ENCODE measurements around the gene PTPRN2.
"Not testable (repeated sequence)": the region's sequence is repeated elsewhere in the genome, so short reads cannot be mapped to it uniquely, and the experiment has no call there.

Gene PTPRN2

GRCh38 chr7:158587162-158588084, at the start of gene PTPRN2:
TSS of gene PTPRN2 (minus strand) at chr7:158587823.
- DNase-seq, result peak; percentile 62

GRCh38 chr7:158633055-158633956, 45.7 kb upstream of the PTPRN2 start:
- DNase-seq, result peak; percentile 14

- no peak for DNase-seq
Measured at GRCh38 chr7:158631574-158632195, 44.1 kb upstream of the PTPRN2 start.

DNA sequence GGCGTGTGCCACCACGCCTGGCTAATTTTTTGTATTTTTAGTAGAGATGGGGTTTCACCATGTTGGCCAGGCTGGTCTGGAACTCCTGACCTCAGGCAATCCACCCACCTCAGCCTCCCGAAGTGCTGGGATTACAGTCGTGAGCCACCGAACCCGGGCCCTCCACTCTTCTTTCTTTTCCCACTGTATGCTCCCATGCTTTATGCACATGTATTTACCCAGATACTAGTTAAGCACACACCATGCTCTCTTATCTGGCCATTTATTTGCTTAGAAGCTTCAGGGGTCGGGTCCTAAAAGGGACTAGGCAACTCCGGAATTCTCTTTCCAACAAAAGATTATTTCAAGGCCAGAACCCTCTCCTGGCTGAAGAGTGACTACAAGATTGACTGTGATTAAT, 38.7 kb upstream of the PTPRN2 start:
- DNase-seq, result not testable (repeated sequence)

- no peak for DNase-seq
Measured at GRCh38 chr7:158623241-158623640, 35.6 kb upstream of the PTPRN2 start.

GRCh38 chr7:158620839-158621441, 33.3 kb upstream of the PTPRN2 start:
- DNase-seq, result no peak

DNA sequence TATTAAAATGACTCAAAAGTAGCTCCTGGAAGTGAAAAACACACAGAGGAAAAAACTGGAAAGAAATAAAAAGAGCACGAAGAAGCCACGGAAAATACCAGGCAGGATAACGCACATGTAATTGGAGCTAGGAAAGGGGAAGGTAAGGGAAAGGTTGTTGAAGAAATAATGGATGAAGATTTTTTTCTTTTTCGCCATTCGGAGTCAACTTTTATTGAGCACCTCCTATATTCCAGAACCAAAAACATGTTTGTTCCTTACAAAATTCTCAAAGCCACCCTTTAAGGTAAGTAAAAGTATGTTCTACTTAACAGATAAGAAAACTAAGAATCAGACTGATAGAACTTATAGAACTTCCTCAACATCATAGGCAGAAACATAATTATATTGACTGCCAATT, 32.8 kb upstream of the PTPRN2 start:
- no peak for DNase-seq

DNA sequence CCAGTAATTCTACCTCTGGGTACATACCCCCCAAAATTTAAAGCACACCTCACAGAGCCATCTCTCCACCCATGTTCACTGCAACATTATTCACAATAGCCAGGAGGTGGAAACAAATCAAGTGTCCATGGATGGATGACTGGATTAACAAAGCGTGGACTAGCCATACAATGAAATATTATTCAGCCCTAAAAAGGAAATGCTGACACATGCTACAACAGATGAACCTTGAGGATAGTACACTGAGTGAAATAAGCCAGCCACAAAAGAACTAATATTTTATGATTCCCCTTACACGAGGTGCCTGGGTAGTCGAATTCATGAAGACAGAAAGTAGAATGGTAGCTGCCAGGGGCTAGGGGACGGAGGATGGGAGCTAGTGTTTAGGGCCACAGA, 31.1 kb upstream of the PTPRN2 start:
- no peak for DNase-seq

DNA sequence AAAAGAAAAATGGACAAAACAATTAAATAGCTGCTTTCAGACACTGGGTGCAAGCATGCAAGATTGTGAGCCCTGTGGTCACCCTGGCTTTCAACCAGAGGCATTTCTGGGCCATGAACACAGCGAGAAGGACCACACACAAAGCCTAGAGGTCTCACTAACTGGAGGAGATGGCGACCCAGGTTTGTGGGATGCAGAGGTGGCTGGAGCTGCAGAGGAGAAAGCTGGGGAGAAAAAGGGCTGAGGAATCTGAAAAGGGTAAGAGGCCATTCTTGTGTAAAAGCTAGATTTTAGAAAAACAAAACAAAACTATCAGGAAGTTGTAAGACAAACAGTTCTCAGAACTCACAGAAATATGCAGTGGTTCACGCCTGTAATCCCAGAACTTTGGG, 30.1 kb upstream of the PTPRN2 start:
- DNase-seq, result no peak

DNA sequence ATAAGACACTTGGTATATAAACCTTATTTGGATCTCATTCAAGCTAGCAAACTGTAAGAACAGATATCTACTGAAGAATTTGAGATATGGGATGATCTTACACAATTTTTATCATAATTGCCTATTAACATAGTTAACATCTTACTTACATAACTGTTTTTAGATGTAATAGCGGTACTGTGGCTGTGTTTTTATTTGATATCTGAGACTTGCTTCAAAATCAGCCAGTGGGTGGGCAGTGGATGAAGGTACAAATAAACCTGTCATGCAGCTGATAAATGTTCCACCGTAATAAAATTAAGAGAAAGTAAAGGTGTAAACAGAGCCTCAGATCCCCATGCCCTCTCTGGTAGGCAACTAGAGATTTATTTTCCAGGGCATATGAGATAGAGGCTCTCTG, 28.4 kb upstream of the PTPRN2 start:
- DNase-seq, result no peak

- no peak for DNase-seq
Measured at GRCh38 chr7:158614700-158615099, 27.1 kb upstream of the PTPRN2 start.

DNA sequence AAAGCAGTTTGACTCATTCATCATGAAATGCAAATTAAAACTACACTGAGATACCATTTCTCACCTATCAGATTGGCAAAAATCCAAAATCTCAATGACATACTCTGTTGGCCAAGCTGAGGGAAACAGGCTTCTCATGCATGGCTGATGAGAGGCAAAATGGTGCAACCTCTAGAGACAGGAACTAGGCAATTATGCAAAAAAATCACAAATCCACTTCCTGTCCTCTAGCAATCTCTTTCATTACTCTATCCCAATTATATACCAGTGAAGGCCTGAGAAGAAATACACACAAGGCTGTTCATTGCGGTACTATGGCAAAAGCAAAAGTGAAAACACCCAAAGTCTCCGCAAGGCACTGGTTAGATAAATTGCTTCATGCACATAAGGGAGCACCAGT, 25.9 kb upstream of the PTPRN2 start:
- no peak for DNase-seq

- no peak for DNase-seq
Measured at GRCh38 chr7:158612546-158612945, 24.9 kb upstream of the PTPRN2 start.

DNA sequence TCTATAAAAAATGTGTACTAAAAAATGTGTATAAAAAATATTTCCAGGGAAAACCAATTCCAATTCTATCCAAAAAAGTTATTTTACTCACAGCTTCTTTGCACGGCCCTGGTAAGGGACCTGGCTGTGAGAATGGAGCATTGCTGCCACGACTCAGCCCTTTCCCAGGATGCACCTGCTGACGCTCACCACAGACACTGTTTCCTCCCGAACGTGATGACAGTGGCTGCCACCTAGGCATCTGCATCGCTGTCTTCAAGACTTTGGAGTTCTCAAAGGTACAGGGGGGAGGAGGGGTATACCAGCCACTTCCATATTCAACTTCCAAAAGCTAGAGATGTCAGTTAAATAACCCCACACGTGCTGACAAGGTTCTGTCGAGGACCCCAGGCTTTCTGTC, 23.9 kb upstream of the PTPRN2 start:
- DNase-seq, result no peak

GRCh38 chr7:158609313-158609974, 21.8 kb upstream of the PTPRN2 start:
- no peak for DNase-seq

DNA sequence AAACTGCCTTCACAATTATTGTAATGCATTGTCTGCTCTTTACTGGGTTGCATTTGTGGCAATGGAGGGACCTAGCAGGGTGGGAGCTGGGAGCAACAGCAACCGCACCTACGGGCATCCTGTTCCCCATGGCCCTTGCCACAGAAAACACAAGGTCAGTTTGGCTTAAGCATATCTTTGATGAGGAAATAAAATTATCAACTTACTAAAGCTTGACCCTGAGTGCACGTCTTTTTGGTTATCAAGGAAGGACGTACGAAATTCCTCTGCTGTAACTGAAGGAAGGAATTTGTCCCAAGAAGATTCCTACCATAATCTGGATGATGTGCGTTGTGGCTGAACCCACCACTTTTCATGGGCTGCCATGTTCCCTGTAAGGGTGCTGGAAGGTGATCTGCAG, 19.9 kb upstream of the PTPRN2 start:
- no peak for DNase-seq

DNA sequence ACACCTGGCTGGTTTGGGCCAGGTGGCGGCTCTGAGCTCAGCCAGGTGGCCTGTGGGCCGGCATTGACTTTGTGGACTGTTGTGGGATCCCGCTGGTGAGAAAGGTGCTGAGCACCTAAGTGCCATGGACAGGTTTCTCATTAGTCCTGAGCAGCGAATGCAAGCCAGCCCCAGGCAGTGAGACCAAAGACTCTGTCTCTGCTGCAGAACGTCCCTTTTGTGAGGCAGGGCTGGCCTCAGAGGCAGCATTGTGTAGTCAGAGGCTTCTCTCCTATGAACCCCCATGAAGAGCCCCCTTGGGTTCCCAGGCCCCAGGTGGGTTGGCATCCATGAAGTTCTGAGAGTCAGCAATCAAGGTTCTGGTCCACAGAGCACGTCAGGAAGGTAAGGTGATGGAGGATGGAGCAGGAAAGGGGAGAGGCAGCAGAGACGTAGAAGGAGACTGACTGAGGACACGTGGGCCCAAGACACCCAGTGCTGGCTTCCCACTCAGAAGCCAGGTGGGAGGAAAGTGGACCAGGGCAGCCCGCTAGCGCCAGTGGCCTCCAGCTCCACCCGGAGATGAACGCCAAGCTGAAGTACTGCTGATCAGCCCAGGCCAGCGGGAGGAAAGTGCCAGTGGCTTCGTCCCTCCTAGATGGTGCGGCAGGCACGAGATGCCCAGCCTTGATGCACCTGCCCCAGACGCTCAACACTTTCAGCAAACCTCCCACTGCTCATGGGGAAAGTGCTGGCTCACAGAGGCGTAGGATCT, 19.2 kb upstream of the PTPRN2 start:
- DNase-seq, result no peak

- no peak for DNase-seq
Measured at GRCh38 chr7:158606129-158606528, 18.5 kb upstream of the PTPRN2 start.

GRCh38 chr7:158603773-158604755, 16.4 kb upstream of the PTPRN2 start:
- no peak for DNase-seq

Measured in activated CD4-positive, alpha-beta T cell treated with anti-CD3 and anti-CD28 coated beads, Interleukin-2, Interleukin-6, amounts not matched to agents 100 ng/mL and 50 ng/mL, durations not matched to agents 16 hours and 8 hours (primary cell).